Raji (cell line): ENCODE measurements around the gene RHBDL3.

Experiments
- POLR2A ChIP-seq: IDR thresholded peaks from 2 replicates; pipeline ENCODE4 v1.6.1; 2011; ENCODE audit warnings: low read depth, low read length, control low read depth; ENCODE audit not compliant: insufficient read depth

RHBDL3 gene

DNA sequence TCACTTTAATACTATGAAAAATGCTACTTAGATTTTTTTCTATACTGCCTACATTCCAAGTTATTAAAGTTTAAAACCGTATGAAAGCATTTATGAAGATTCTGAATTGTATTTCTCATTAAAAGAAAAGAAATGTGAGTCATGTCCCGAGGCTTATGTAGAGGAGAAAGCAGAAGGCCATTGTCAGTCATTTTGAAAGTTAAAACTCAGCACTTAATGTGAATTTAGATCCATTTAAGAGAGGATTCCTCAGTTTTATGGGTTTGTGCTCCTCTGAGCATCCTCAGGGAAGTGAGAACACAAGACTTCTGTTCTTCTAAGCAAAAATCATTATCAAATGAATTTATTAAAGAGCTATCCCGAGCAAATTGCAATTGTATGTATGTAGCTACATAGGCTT lies 64.5 kb downstream of the RHBDL3 start:
- no peak for TF ChIP-seq POLR2A

GRCh38 chr17:32331243-32332040 lies 65.8 kb downstream of the RHBDL3 start:
- no peak for TF ChIP-seq POLR2A

DNA sequence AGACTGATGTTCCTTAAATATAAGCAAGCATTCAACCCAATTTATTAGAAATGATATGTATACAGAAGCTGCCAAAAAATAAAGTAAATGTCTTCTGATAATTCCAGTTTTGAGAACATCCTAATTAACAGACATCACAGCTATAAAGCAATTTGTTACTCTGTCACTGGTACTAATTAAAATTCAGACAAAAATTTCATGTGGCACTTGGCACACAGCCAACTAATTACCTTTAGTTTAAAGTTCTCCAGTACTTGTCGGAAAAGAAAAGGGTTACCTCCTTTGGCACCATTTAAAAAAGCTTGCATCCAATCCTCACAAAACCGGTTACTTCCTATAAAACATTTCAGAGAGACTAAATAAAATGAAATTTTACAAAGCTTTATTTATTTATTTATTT lies 67.6 kb downstream of the RHBDL3 start:
- no peak for TF ChIP-seq POLR2A

DNA sequence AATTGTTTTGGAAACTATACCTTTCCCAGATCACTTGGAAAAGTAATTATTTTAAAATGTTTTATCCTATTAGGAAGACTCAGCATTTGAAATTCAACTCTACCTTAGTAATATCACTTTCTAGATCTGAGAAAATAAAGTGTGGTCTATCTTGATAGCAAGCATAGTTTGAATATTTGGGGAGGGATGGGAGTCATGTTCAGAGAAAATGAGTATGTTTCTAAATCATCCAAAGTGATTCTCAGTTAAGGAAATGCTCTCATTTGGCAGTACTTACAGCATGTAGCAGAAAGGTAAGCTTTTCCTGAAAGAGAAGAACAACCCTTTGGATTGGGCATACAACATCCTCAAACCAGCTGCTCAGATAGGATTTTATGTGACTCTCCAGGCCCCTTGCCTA lies 69.4 kb downstream of the RHBDL3 start:
- no peak for TF ChIP-seq POLR2A

DNA sequence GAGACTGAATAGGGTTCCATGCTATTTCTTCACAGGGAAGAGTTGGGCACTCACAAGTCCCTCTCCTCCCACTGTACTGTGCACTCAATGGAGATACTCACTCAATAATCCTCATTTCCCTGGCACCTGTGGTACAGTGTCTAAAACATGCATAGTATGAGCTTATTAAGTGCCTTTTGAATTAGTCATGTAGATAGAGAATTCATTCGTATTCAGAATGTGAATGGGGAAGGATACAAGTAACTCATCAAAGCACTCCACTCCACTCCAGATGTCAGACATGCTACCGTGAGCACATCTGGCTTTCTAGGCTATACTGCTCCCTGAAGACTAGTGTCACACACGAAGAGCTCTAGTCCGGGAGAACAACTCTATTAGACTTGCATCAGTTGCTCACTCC lies 70.1 kb downstream of the RHBDL3 start:
- no peak for TF ChIP-seq POLR2A

DNA sequence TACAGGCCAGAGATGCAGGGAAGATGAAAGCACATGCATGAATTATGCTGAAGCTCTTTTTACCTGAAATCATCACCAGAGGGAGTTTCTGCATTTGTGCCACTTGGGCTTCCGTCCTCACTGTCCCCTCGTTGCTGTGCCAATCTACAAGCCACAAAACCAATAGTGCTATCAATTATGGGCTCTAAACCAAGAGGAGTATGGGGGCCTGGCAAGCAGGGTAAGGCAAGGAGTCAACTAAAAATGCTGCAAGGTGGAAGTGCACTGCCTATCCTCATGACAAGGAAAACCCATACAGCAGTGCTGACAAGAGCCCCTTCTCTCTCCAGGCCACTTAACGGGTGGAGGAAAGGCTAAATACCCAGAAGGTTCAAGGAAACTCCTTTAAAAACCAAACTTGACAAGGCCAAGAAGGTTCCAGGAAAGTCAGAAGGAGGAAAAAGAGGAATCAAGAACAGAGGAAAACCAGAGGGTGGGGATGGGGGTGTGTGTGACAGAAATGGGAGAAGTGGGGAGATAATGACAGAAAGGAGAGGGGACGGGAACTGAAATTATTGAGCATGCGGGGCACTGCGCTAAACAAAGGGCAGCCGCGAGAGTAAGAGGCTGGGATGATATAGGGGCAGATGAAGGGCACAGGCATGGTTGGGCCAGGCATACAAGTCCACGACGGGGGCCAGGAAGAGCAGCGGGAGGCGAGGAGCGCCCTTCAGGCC lies 75.7 kb downstream of the RHBDL3 start:
- no peak for TF ChIP-seq POLR2A

GRCh38 chr17:32341857-32342602 lies 76.4 kb downstream of the RHBDL3 start, which contains the start of gene C17orf75:
Gene C17orf75, minus strand, starts transcription at chr17:32342173. Its CDS starts 34 bp downstream, at chr17:32342139.
- peak; percentile 89 for TF ChIP-seq POLR2A

- no peak for TF ChIP-seq POLR2A
Observed at GRCh38 chr17:32342603-32343325, 77.1 kb downstream of the RHBDL3 start.

DNA sequence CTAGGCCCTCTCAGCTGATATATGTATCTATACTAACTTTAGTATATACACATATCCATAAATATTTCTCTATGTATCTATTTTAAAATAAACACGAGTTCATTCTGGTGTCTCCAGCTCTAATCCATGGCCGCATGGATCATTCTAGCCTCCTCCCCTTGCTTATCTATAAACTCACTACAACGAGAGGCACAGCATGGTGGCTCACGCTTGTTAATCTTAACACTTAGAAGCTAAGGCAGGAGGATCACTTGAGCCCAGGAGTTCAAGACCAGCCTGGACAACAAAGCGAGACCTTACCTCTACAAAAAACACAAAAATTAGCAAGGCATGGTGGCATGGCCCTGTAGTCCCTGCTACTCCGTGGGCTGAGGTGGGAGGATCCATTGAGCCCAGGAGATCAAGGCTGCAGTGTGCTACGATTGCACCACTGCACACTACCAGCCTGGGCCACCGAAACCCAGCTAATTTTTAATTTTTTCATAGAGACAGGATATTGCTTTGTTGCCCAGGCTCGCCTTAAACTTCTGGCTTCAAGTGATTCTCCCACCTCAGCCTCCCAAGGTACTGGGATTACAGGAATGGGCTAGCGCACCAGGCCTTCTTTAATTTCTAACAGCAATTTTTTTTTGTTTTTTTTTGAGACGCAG lies 80.4 kb downstream of the RHBDL3 start:
- no peak for TF ChIP-seq POLR2A

GRCh38 chr17:32348483-32348800 lies 82.8 kb downstream of the RHBDL3 start:
- no peak for TF ChIP-seq POLR2A

GRCh38 chr17:32349503-32349853 lies 83.8 kb downstream of the RHBDL3 start:
- TF ChIP-seq POLR2A, result no peak

DNA sequence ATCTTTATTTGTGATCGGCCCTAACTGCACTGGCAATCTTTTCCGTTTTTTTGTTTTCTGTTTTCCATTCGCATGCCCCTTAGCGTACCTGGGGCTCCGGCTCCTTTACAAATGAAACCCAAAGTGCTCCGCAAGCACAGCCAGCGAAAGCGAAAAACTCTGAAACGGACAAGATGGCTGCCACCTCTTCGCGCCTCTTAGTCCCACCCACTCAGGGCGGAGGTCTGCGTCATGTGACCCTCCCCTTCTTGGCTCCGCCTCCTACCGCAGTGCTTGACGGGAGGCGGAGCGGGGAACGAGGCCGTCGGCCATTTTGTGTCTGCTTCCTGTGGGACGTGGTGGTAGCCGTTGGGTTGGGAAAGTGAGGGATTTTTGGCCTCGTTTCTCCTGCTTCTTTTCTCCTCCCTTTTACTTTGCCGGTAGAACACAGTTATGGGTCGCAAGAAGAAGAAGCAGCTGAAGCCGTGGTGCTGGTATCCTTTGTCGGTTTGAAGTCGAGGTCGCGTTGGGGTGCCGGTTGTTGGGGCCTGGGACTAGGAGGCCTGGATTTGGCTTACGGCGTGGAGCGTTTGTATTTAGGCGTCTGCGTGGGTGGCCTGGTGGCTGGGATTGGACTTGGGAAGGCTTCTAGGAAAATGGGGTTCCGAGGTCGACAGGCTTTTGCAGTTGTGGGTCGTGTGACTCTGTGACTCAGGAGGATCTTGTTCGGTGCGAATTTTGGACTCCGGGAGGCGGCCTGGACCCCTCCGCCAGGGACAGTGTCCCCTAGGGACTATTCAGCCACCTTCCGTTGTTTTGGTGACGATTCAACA lies 84.4 kb downstream of the RHBDL3 start, which contains the start of gene ZNF207:
Gene ZNF207 (plus strand): TSS at position 304 of the 812 bp plus-strand sequence. CDS start 129 bp downstream, at position 433.
- TF ChIP-seq POLR2A, result peak; percentile 96

- no peak for TF ChIP-seq POLR2A
Observed at GRCh38 chr17:32350666-32351418, 85.2 kb downstream of the RHBDL3 start.
